A549 (cell line): ENCODE measurements around the gene PPHLN1. TPM values are rescaled to one million over a fixed set of nuclear protein-coding genes. Genes with fewer than 3 reads are reported as not detected.
A peak's percentile ranks its signal among the peaks of the same experiment; 100 is the strongest.

Experiments used
- ATAC-seq, 2 experiments: fragments of 200-7000 bp in 1 of 2; fragments of >200 bp in 1 of 2; cut with Nextera tagmentation in 1 of 2; cut with Tn5 transposase in 1 of 2; 3 replicates each; pipeline versions ENCODE4 v1.8.0 to v1.9.1; 2018 to 2020; ENCODE audit warnings: mild to moderate bottlenecking in 1 of 2, moderate library complexity in 1 of 2
- CTCF ChIA-PET: fragments of 300-600 bp; sonication (Branson Sonifier 250); formaldehyde crosslinking; extraction: SDS; loops from one replicate; lab custom pipeline; 2021; ENCODE audit warnings: antibody characterized with exemption, inconsistent platforms; lab: Yijun Ruan, JAX
- POLR2A ChIA-PET: fragments of 350-600 bp; formaldehyde crosslinking; extraction: SDS; loops from one replicate; lab custom pipeline; 2021; ENCODE audit warnings: antibody characterized with exemption, inconsistent platforms; lab: Yijun Ruan, JAX
- DNase-seq, 2 experiments: peaks; one replicate each; pipeline versions ENCODE4 v3.0.0 to v3.0.0-alpha.2; 2011 to 2016; ENCODE audit warnings: low read depth in 1 of 2, low spot score in 1 of 2
- FAIRE-seq: peaks from 2 replicates; lab custom pipeline; 2011; peaks lifted over from hg19 to GRCh38; lab: Jason Lieb, UNC
- H3K27ac ChIP-seq, 2 experiments: fragments of >200 bp; sonication (Bioruptor Twin); formaldehyde crosslinking; 3 replicates each; pipeline ENCODE4 v1.5.1; 2016 to 2017
- H3K4me1 ChIP-seq: fragments of >200 bp; sonication (Bioruptor Twin); formaldehyde crosslinking; 3 replicates; pipeline ENCODE4 v1.6.1; 2016
- H3K4me2 ChIP-seq: fragments of >200 bp; sonication (Bioruptor Twin); formaldehyde crosslinking; 3 replicates; pipeline ENCODE4 v1.6.1; 2016
- H3K4me3 ChIP-seq: fragments of >200 bp; sonication (Bioruptor Twin); formaldehyde crosslinking; 3 replicates; pipeline ENCODE4 v1.5.1; 2016
- H3K9me3 ChIP-seq: fragments of >200 bp; sonication (Bioruptor Twin); formaldehyde crosslinking; 3 replicates; pipeline ENCODE4 v1.6.1; 2016
- CBX8 ChIP-seq: fragments of 200-600 bp; sonication (generic); IDR thresholded peaks from 2 replicates; pipeline ENCODE4 v1.6.1; 2016
- CEBPB ChIP-seq, 2 experiments: fragments of >200 bp in 1 of 2; sonication (Bioruptor Twin) in 1 of 2; formaldehyde crosslinking in 1 of 2; IDR thresholded peaks; 2 replicates each; pipeline ENCODE4 v1.6.1; 2012 to 2016
- EHF ChIP-seq: fragments of 250-450 bp; sonication (Bioruptor Pico); IDR thresholded peaks from 2 replicates; pipeline ENCODE4 v1.5.0; 2020; ENCODE audit warnings: mild to moderate bottlenecking
- EHMT2 ChIP-seq: fragments of 200-600 bp; sonication (generic); IDR thresholded peaks from 2 replicates; pipeline ENCODE4 v1.6.1; 2016; ENCODE audit warnings: antibody characterized with exemption, low read depth, mild to moderate bottlenecking, moderate library complexity
- ESRRA ChIP-seq: fragments of 150-350 bp; IDR thresholded peaks from 2 replicates; pipeline ENCODE4 v1.6.1; 2014; ENCODE audit warnings: mild to moderate bottlenecking, low read length, borderline replicate concordance
- FOSB ChIP-seq: fragments of 250-450 bp; sonication (Bioruptor Pico); IDR thresholded peaks from 2 replicates; pipeline ENCODE4 v1.5.0; 2020; ENCODE audit warnings: mild to moderate bottlenecking, moderate library complexity
- FOSL2 ChIP-seq, 2 experiments: fragments of 450-650 bp in 1 of 2; fragments of >200 bp in 1 of 2; sonication (Bioruptor Twin) in 1 of 2; formaldehyde crosslinking; IDR thresholded peaks; 2 replicates each; pipeline versions ENCODE4 v1.5.0 to v1.6.1; 2016 to 2020; ENCODE audit warnings: mild to moderate bottlenecking in 1 of 2, moderate library complexity in 1 of 2
- GATA3 ChIP-seq: IDR thresholded peaks from 2 replicates; pipeline ENCODE4 v1.6.1; 2012; ENCODE audit warnings: borderline replicate concordance
- HDAC2 ChIP-seq: fragments of 200-600 bp; sonication (generic); IDR thresholded peaks from 2 replicates; pipeline ENCODE4 v1.6.1; 2016
- HEYL ChIP-seq: fragments of 250-450 bp; sonication (Bioruptor Pico); IDR thresholded peaks from 2 replicates; pipeline ENCODE4 v1.8.0; 2021; ENCODE audit warnings: mild to moderate bottlenecking, moderate library complexity
- HOXA7 ChIP-seq: fragments of 250-450 bp; sonication (Bioruptor Pico); IDR thresholded peaks from 2 replicates; pipeline ENCODE4 v1.5.0; 2020; ENCODE audit warnings: mild to moderate bottlenecking, moderate library complexity
- HOXB13 ChIP-seq: fragments of 250-450 bp; sonication (Bioruptor Pico); IDR thresholded peaks from 2 replicates; pipeline ENCODE4 v1.5.0; 2020; ENCODE audit warnings: low read depth, mild to moderate bottlenecking, moderate library complexity
- JUN ChIP-seq, 2 experiments: fragments of >200 bp; sonication (Bioruptor Twin); formaldehyde crosslinking; IDR thresholded peaks; 2 replicates in 1 of 2; 3 replicates in 1 of 2; pipeline ENCODE4 v1.6.1; 2016 to 2017
- KDM1A ChIP-seq: fragments of 200-600 bp; sonication (generic); IDR thresholded peaks from 2 replicates; pipeline ENCODE4 v1.6.1; 2016; ENCODE audit warnings: low read depth, mild to moderate bottlenecking
- MAFK ChIP-seq: fragments of 450-650 bp; IDR thresholded peaks from 2 replicates; pipeline ENCODE4 v1.6.1; 2014; ENCODE audit not compliant: partially characterized antibody
- MAZ ChIP-seq: fragments of 150-350 bp; IDR thresholded peaks from 2 replicates; pipeline ENCODE4 v1.6.1; 2014; ENCODE audit warnings: antibody characterized with exemption, low read depth, low read length, borderline replicate concordance
- NFE2L2 ChIP-seq: fragments of 150-350 bp; conservative IDR thresholded peaks from 2 replicates; pipeline ENCODE4 v1.6.1; 2014; ENCODE audit warnings: low read length
- NPAS2 ChIP-seq: fragments of 250-450 bp; sonication (Bioruptor Pico); IDR thresholded peaks from 2 replicates; pipeline ENCODE4 v1.8.0; 2022; ENCODE audit warnings: mild to moderate bottlenecking, moderate library complexity, borderline replicate concordance
- NR3C1 ChIP-seq: fragments of >200 bp; sonication (Bioruptor Twin); formaldehyde crosslinking; IDR thresholded peaks from 3 replicates; pipeline ENCODE4 v1.6.1; 2017
- PHF8 ChIP-seq: fragments of 200-600 bp; sonication (generic); IDR thresholded peaks from 2 replicates; pipeline ENCODE4 v1.6.1; 2016; ENCODE audit warnings: low read depth, mild to moderate bottlenecking, antibody characterized with exemption, moderate library complexity, borderline replicate concordance
- RAD21 ChIP-seq, 2 experiments: fragments of >200 bp in 1 of 2; sonication (Bioruptor Twin) in 1 of 2; formaldehyde crosslinking in 1 of 2; IDR thresholded peaks in 1 of 2; conservative IDR thresholded peaks in 1 of 2; 2 replicates in 1 of 2; 3 replicates in 1 of 2; pipeline ENCODE4 v1.6.1; 2012 to 2018; ENCODE audit warnings: inconsistent platforms in 1 of 2
- TP53 ChIP-seq: fragments of 250-450 bp; sonication (Bioruptor Pico); IDR thresholded peaks from 2 replicates; pipeline ENCODE4 v1.5.0; 2021; ENCODE audit warnings: mild to moderate bottlenecking, moderate library complexity
- ZC3H11A ChIP-seq: fragments of 450-650 bp; IDR thresholded peaks from 2 replicates; pipeline ENCODE4 v1.6.1; 2014; ENCODE audit warnings: antibody characterized with exemption, mild to moderate bottlenecking
- ZFP36 ChIP-seq: fragments of 450-650 bp; IDR thresholded peaks from 2 replicates; pipeline ENCODE4 v1.6.1; 2014; ENCODE audit warnings: borderline replicate concordance; ENCODE audit not compliant: partially characterized antibody
- WGBS: methylation state at CpG from one replicate; pipeline ENCODE4 v1.1.6; 2017; ENCODE audit errors: missing lambda C conversion rate; 5-methylcytosine and 5-hydroxymethylcytosine counted together
- polyA plus RNA-seq, 4 experiments: library from polyadenylated mRNA; depleted of rRNA in 3 of 4; stranded (reverse); fragments of >200 nt; fragmentation: RNase III in 1 of 4; extraction: RNeasy Plus Mini Kit Qiagen cat#74134 plus additional on column Dnase treatment in 1 of 4; gene quantifications; 2 replicates in 3 of 4; 3 replicates in 1 of 4; pipeline ENCODE4 v1.2.3, GENCODE V29; 2011 to 2017
- TF ChIP-seq, protein P1 (sequence below): IDR thresholded peaks from 2 replicates; pipeline ENCODE4 v1.6.1; 2012
- TF ChIP-seq, protein P2 (sequence below): IDR thresholded peaks from 2 replicates; pipeline ENCODE4 v1.6.1; 2012
- TF ChIP-seq, protein P3 (sequence below): fragments of >200 bp; sonication (Bioruptor Twin); formaldehyde crosslinking; IDR thresholded peaks from 3 replicates; pipeline ENCODE4 v1.5.1; 2016
- TF ChIP-seq, protein P4 (sequence below): IDR thresholded peaks from 2 replicates; pipeline ENCODE4 v1.6.1; 2012; ENCODE audit warnings: low read depth, borderline replicate concordance
- TF ChIP-seq, protein P5 (sequence below): fragments of >200 bp; sonication (Bioruptor Twin); formaldehyde crosslinking; IDR thresholded peaks from 3 replicates; pipeline ENCODE4 v1.6.1; 2016

Gene PPHLN1
- polyA plus RNA-seq, 2 of the 4 experiments (the other 2 are of a cell fraction) = 55.5 to 135 TPM

DNA sequence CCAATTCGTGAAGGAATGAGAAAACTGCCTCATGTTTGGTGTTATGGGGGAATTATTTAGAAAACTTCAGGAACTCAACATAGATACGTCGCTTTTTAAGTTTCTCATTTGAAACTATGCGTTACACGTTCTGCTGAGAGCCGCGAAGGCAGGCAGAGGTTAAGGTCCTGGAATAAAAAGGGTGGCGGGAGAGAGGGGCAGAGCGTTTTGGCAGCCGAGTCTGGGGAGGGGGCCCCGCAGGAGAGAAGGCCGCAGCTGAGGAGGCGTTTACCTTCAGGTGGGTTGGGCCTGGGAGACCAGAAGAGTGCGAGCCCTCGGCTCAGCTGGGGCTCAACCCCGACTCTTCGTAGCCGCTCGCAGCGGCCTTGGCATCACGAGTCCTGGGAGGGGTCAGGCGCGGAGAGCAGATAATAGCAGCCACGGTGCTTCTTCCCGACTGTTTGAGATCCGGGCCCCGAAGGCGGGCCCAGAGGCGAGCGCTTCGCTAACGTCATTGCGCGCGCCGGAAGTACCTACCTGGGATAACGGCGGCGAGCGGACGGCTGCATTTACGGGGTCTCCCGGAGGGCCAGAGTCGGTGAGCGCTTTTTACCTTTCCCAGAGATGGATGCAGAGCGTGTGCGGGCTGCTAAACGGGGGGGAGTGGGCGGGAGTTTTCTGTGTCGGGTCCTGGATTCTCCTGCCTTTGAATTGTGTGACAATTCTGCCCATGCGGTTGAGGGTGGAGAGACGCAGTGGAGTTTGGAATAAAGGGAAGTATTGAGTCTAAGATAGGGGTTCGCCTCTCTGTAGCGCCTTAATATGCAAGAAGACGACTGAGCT lies at the start of gene PPHLN1, which contains the start of gene ZCRB1 (continued):
- TF ChIP-seq, protein P1, sequence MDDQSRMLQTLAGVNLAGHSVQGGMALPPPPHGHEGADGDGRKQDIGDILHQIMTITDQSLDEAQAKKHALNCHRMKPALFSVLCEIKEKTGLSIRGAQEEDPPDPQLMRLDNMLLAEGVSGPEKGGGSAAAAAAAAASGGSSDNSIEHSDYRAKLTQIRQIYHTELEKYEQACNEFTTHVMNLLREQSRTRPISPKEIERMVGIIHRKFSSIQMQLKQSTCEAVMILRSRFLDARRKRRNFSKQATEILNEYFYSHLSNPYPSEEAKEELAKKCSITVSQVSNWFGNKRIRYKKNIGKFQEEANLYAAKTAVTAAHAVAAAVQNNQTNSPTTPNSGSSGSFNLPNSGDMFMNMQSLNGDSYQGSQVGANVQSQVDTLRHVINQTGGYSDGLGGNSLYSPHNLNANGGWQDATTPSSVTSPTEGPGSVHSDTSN = no peak; the same call in 1 of the 2 replicates
- TF ChIP-seq EHMT2 = no peak
- TF ChIP-seq PHF8 = peak; percentile 89
- TF ChIP-seq ZC3H11A = no peak
- TF ChIP-seq, protein P2, sequence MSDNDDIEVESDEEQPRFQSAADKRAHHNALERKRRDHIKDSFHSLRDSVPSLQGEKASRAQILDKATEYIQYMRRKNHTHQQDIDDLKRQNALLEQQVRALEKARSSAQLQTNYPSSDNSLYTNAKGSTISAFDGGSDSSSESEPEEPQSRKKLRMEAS = peak; percentile 76
- TF ChIP-seq, protein P3, sequence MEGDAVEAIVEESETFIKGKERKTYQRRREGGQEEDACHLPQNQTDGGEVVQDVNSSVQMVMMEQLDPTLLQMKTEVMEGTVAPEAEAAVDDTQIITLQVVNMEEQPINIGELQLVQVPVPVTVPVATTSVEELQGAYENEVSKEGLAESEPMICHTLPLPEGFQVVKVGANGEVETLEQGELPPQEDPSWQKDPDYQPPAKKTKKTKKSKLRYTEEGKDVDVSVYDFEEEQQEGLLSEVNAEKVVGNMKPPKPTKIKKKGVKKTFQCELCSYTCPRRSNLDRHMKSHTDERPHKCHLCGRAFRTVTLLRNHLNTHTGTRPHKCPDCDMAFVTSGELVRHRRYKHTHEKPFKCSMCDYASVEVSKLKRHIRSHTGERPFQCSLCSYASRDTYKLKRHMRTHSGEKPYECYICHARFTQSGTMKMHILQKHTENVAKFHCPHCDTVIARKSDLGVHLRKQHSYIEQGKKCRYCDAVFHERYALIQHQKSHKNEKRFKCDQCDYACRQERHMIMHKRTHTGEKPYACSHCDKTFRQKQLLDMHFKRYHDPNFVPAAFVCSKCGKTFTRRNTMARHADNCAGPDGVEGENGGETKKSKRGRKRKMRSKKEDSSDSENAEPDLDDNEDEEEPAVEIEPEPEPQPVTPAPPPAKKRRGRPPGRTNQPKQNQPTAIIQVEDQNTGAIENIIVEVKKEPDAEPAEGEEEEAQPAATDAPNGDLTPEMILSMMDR = no peak
- peak; percentile 69 to 83; a peak in 4 of 5 replicates for TF ChIP-seq JUN (IDR thresholded peaks at IDR 0.05)

DNA sequence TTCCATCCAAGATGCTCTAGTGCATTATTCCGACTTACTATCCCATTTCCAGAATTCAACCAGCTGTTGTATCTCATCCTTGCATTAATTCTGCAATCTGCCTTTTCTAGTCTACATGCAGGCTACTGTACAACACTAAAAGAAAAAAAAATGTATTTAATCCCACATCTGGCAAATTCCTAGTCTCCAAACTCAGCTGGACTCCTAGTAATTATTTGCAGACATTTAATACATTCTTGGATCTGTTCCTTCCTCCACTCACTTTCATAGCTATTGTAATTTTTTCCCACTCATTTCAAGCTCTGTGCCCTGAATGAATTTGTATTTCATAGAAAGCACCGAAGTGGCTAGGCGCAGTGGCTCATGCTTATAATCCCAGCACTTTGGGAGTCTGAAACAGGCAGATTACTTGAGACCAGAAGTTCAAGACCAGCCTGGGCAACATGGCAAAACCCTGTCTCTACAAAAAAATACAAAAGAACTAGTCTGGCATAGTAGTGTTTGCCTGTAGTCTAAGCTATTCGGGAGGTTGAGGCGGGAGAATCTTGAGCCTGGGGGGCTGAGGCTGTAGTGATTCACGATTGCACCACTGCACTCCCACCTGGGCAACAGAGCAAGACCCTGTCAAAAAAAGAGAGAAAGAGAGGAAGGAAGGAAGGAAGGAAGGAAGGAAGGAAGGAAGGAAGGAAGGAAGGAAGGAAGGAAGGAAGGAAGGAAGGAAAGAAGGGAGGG lies 48.4 kb upstream of the PPHLN1 start:
- ATAC-seq = no peak
- ChIA-PET POLR2A (no interaction called here), CTCF (interaction anchor here (1.8 kb wide), 1 partner anchor 19 kb away, joined by 6 read pairs; no protein-coding TSS in a partner anchor)
- Histone ChIP-seq H3K4me1 (no peaks in the 10 kb centered on the region), H3K27ac (no peak overlapping the region), H3K4me2 (no peak overlapping the region), H3K9me3 (no peaks in the 10 kb centered on the region), H3K4me3 (no peak overlapping the region)
- TF ChIP-seq NFE2L2 = no peak
- no peak for TF ChIP-seq RAD21 (conservative IDR thresholded peaks at IDR 0.05 in 1 of 2, IDR thresholded peaks at IDR 0.05 in 1 of 2)
- no peak for TF ChIP-seq HOXB13 (CRISPR knock-in tag)
- no peak for TF ChIP-seq ZFP36
- TF ChIP-seq PHF8 = no peak
- no peak for TF ChIP-seq MAFK
- TF ChIP-seq, protein P2 = no peak
- no peak for TF ChIP-seq FOSL2 (IDR thresholded peaks at IDR 0.05)
- no peak for TF ChIP-seq FOSL2 (CRISPR knock-in tag; IDR thresholded peaks at IDR 0.05)
- TF ChIP-seq, protein P4, sequence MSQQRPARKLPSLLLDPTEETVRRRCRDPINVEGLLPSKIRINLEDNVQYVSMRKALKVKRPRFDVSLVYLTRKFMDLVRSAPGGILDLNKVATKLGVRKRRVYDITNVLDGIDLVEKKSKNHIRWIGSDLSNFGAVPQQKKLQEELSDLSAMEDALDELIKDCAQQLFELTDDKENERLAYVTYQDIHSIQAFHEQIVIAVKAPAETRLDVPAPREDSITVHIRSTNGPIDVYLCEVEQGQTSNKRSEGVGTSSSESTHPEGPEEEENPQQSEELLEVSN = no peak
- TF ChIP-seq MAZ = no peak
- no peak for TF ChIP-seq HEYL (CRISPR knock-in tag)
- TF ChIP-seq CBX8 = no peak
- DNase-seq = no peak
- FAIRE-seq = no peak
- 65% methylated on average over 6 of the region's 6 CpGs for WGBS

DNA sequence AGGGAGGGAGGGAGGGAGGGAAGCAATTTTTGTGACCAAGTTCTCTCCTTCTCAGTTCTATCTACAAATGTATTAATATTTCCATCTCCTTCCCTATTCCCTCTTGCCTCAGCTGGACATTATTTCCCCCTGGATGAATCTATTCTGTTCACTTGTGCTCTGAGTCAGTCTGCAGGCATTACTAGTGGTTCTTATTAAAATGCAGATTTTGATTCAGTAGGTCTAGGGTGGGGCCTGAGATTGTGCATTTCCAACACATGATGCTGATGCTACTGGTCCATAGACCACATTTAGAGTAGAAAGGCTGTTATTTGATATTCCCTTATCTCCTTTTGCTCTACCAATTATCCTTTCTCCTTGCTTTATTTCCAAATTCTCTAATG lies 47.8 kb upstream of the PPHLN1 start:
- H3K4me2 ChIP-seq = no peak overlapping the region
- TF ChIP-seq EHF (CRISPR knock-in tag) (no peak), RAD21 (conservative IDR thresholded peaks at IDR 0.05 in 1 of 2, IDR thresholded peaks at IDR 0.05 in 1 of 2) (no peak), HOXA7 (CRISPR knock-in tag) (no peak), PHF8 (no peak), FOSB (CRISPR knock-in tag) (no peak), ESRRA (no peak), NR3C1 (no peak), NPAS2 (no peak), FOSL2 (IDR thresholded peaks at IDR 0.05) (no peak), FOSL2 (CRISPR knock-in tag; IDR thresholded peaks at IDR 0.05) (no peak), TP53 (CRISPR knock-in tag) (no peak), GATA3 (no peak), CEBPB (IDR thresholded peaks at IDR 0.05) (no peak), HDAC2 (no peak), KDM1A (no peak), MAZ (no peak)
- TF ChIP-seq, protein P5, sequence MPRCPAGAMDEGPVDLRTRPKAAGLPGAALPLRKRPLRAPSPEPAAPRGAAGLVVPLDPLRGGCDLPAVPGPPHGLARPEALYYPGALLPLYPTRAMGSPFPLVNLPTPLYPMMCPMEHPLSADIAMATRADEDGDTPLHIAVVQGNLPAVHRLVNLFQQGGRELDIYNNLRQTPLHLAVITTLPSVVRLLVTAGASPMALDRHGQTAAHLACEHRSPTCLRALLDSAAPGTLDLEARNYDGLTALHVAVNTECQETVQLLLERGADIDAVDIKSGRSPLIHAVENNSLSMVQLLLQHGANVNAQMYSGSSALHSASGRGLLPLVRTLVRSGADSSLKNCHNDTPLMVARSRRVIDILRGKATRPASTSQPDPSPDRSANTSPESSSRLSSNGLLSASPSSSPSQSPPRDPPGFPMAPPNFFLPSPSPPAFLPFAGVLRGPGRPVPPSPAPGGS = no peak

More for the DNA sequence above, 47.8 kb upstream of the PPHLN1 start:
- ATAC-seq (no peak), FAIRE-seq (no peak), DNase-seq (no peak)
- Histone ChIP-seq H3K9me3 (no peaks in the 10 kb centered on the region), H3K4me3 (no peak overlapping the region), H3K27ac (no peak overlapping the region), H3K4me1 (no peaks in the 10 kb centered on the region)
- ChIA-PET POLR2A (no interaction called here), CTCF (interaction anchor here (1.8 kb wide), 1 partner anchor 18 kb away, joined by 6 read pairs; no protein-coding TSS in a partner anchor)
